IPS-NIHi7 (cell line): ENCODE data around the gene NOC2L.
"Not testable (repeated sequence)": the region's sequence is repeated elsewhere in the genome, so short reads cannot be mapped to it uniquely, and the experiment has no call there.

ENCODE experiments used
- DNase-seq: peaks from one replicate; pipeline ENCODE4 v3.0.0; 2012; ENCODE audit warnings: mixed read lengths; ENCODE audit errors: extremely low spot score

The NOC2L gene

GRCh38 chr1:958823-959730, at the start of gene NOC2L:
TSS of gene NOC2L (minus strand) at chr1:959256. CDS start at chr1:959240, 16 bp downstream.
- peak; percentile 91 for DNase-seq

GRCh38 chr1:1006305-1007159, 47.5 kb upstream of the NOC2L start:
- no peak for DNase-seq

DNA sequence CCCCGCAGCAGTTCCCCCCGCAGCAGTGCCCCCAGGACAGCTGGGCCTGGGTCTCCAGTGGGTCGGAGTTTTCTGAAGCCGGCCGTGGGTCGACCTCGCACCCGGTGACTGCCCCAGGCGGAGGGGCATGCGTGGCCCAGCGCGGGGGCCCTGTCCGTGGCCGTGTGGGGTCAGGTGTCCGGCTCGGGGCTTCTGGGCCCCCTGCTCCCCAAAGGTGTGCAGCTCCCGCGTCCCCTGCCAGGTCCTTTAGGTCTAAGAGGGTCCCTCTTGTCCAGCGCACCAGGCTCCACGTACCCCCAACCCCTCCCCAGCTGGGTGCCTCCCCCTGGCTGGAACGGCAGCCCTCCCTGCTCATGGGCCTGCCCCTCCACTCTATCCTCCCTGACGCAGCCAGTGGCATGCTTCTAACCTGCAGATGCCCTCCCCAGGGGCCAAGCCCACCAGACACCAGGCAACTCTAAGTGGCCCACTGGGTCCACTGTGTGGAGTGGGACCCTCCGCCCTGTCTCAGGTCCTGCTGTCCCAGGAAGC, 46.8 kb upstream of the NOC2L start:
- DNase-seq, result no peak

- DNase-seq, result no peak
Measured at GRCh38 chr1:1004780-1005697, 46.0 kb upstream of the NOC2L start.

DNA sequence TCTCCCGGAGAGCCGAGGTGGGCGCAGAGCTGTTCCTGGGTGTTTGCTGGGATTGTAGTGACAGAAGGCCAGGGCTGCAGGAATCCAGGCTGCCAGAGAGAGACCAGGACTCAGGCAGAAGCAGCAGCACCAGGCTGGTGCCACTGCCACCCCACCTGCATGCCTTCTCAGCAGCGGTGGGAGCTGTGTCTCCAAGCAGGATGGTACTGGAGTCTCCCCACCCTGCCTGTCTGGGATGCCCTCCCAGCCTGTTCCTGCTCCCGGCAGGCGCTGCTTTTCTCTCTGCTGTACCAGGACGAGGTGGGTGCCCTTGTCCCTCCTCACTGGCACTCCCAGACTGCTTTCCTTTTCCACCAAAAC, 45.3 kb upstream of the NOC2L start:
- DNase-seq, result no peak

DNA sequence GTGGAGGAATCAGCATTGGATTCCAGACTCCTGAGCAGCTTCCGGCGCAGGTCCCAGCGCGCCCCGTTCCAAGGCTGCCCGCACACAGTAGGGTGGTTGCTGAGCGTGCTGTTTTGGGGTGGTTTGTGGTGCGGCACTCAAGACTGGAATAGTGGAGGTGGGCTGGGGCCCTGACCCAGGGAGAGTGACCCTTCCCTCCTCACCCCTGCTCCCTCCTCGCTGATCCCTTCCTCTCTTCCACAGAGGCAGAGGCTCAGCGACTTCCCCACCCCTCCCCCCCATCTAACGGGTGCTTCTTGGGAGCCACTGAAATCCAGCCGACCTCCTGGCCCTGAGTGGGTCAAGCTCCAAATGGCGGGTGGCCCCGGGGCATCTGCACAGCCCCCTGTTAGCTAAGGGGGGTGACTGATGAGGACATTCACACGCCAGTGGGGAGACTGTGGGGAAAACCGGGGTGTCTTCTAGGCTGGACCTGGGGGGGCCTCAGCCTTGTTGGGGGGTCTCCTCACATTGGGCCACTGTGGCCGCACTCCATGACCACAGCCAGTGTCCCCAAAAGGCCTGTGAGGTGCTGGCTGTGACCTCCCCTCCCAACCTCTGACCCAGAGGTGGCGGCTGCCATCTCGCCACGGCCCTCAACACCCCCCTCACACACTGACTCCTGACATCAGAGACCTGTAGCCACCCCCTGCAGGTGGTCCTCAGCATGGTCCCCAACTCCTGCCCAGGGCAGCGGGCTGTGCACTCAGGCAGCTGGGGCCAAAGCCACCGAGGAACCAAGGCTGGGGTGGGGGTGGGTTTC, 44.8 kb upstream of the NOC2L start:
- DNase-seq, result no peak

- no peak for DNase-seq
Measured at GRCh38 chr1:1001057-1001783, 42.2 kb upstream of the NOC2L start.

GRCh38 chr1:1000357-1001056, 41.5 kb upstream of the NOC2L start:
- no peak for DNase-seq

DNA sequence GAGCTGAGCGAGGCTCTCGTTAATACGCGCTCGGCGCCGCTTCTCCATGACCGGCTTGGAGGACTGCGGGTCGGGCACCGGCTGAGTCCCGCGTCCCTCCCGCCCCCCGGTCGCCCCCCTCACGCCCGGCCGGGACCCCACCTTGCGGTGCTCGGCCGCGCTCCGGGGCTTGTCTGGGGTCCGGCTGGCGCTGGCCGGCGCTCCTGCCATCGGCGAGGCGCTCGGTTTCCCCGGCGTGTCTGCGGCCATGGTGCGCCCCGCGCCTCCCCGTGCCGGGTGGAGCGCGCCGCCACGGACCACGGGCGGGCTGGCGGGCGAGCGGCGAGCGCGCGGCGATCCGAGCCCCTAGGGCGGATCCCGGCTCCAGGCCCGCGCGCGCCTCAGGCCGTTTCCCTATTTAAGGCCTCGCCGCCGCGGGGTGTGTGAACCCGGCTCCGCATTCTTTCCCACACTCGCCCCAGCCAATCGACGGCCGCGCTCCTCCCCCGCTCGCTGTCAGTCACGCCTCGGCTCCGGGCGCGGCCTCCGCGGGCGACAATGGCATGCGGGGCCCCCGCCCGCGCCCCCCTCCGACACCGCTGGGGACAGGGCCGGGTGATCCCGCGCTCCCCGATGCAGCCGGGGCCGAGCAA, 40.8 kb upstream of the NOC2L start, which contains the start of gene HES4:
TSS of gene HES4 (minus strand) at position 373 of the 632 bp plus-strand sequence. CDS start at position 249, 124 bp downstream.
- peak; percentile 81 for DNase-seq

- DNase-seq, result no peak
Measured at GRCh38 chr1:998995-999724, 40.1 kb upstream of the NOC2L start.

- no peak for DNase-seq
Measured at GRCh38 chr1:998745-998994, 39.6 kb upstream of the NOC2L start.

DNA sequence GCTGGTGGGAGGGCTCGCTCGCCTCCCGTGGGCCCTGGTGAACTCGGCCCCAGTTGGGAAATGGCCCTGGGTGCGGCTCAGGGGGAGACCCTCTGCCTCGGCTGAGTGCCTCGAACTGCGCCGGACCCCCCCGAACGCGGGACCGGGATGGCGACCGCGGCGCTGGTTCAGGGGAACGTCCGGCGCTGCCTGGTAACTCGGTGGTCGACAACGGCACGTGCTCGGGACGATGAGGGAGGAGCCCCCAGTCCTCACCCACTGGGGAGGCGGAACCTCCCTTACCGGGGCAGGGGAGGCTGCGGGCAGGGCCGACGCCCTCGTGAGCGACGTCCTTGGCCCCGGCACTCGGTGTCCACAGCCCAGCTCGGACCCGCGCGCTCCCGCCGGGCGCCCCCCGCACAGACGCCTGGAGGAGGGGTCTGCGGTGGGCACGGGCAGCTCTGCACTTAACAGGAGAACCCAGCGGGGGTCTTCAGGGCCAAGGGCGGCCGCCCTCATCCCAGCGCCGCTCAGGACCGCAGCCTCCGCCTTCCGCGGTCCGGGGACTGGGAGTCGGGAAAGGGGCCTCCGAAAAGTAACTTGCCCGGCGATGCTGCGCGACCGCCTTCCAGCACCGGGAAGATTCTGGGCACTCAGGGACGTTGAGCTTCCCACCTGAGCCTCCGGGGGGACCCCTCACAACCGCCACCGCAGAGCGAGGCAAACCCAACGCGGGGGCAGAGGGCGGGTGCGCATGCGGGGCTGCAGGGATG, 39.1 kb upstream of the NOC2L start:
- no peak for DNase-seq

DNA sequence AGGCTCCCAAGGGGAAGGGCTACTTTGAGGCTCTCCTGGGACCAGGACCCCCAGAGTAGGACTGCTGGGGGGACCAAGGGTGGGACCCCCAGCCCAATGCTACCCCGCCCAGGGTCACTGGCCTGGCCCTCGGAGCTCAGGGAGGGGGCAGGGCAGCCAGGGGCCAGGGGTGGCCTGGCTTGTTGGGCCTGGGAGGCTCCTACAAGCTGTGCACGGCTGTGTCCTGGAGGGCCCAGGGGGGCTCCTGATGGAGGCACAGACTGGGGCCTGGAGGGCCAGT, 38.6 kb upstream of the NOC2L start:
- no peak for DNase-seq

GRCh38 chr1:996851-997712, 38.0 kb upstream of the NOC2L start:
- no peak for DNase-seq

GRCh38 chr1:995665-996633, 36.9 kb upstream of the NOC2L start:
- no peak for DNase-seq

GRCh38 chr1:994546-994945, 35.5 kb upstream of the NOC2L start:
- not testable (repeated sequence) for DNase-seq
